Measurements from ENCODE around the gene ASPSCR1. TPM values are rescaled to one million over a fixed set of nuclear protein-coding genes. Genes with fewer than 3 reads are reported as not detected.

Gene ASPSCR1
- 25.5 TPM for total RNA-seq
- long read RNA-seq, full-length matches to known transcripts, result 32 of 48 reads
- long read RNA-seq, partial matches to known transcripts, result 4 of 48 reads
- long read RNA-seq, other reads (novel, unspliced or antisense), result 12 of 48 reads

- DNase-seq (ENCODE audit: missing footprints) (peak; percentile 97), ATAC-seq (peak; percentile 97)
- intact Hi-C loops (cut with DNase I), result loop anchor here (5.0 kb wide), 1 partner anchor 35 kb away; no protein-coding TSS in a partner anchor
These were observed at the start of gene ASPSCR1 for GRCh38 chr17:81977211-81977808. Gene ASPSCR1, plus strand, starts transcription at chr17:81977629. Its CDS starts 18 bp downstream, at chr17:81977647.

- DNase-seq (ENCODE audit: missing footprints) (peak; percentile 97), ATAC-seq (peak; percentile 63)
- intact Hi-C loops (cut with DNase I), result no loop called here
These were observed 49.5 kb upstream of the ASPSCR1 start, which contains the start of gene MAFG for GRCh38 chr17:81927653-81928543. Gene MAFG, minus strand, starts transcription at chr17:81927735. Its CDS starts 4,550 bp downstream, at chr17:81923185.

GRCh38 chr17:81928544-81929252 is 48.7 kb upstream of the ASPSCR1 start:
- DNase-seq (ENCODE audit: missing footprints) (peak; percentile 63), ATAC-seq (no peak)
- intact Hi-C loops (cut with DNase I), result no loop called here

- peak; percentile 49 for DNase-seq (ENCODE audit: missing footprints)
- ATAC-seq, result no peak
- intact Hi-C loops (cut with DNase I), result no loop called here
These were observed 47.9 kb upstream of the ASPSCR1 start for GRCh38 chr17:81929253-81930141.

GRCh38 chr17:81930142-81931125 is 47.0 kb upstream of the ASPSCR1 start:
- intact Hi-C loops (cut with DNase I), result no loop called here
- DNase-seq (ENCODE audit: missing footprints), result peak; percentile 57
- no peak for ATAC-seq

- ATAC-seq (no peak), DNase-seq (ENCODE audit: missing footprints) (no peak)
- intact Hi-C loops (cut with DNase I), result no loop called here
These were observed 46.3 kb upstream of the ASPSCR1 start for GRCh38 chr17:81931189-81931556.

- DNase-seq (ENCODE audit: missing footprints) (peak; percentile 43), ATAC-seq (no peak)
- intact Hi-C loops (cut with DNase I), result no loop called here
These were observed 45.7 kb upstream of the ASPSCR1 start for GRCh38 chr17:81931557-81932332.

- intact Hi-C loops (cut with DNase I), result no loop called here
- peak; percentile 47 for DNase-seq (ENCODE audit: missing footprints)
- ATAC-seq, result no peak
These were observed 45.0 kb upstream of the ASPSCR1 start for GRCh38 chr17:81932333-81932983.

- peak; percentile 21 for DNase-seq (ENCODE audit: missing footprints)
- intact Hi-C loops (cut with DNase I), result no loop called here
- ATAC-seq, result no peak
These were observed 44.2 kb upstream of the ASPSCR1 start for GRCh38 chr17:81933178-81933699.

GRCh38 chr17:81934098-81934757 is 43.2 kb upstream of the ASPSCR1 start:
- peak; percentile 53 for DNase-seq (ENCODE audit: missing footprints)
- ATAC-seq, result no peak
- intact Hi-C loops (cut with DNase I), result no loop called here

- no peak for ATAC-seq
- intact Hi-C loops (cut with DNase I), result no loop called here
- peak; percentile 67 for DNase-seq (ENCODE audit: missing footprints)
These were observed 42.4 kb upstream of the ASPSCR1 start for GRCh38 chr17:81934850-81935708.

- ATAC-seq, result no peak
- intact Hi-C loops (cut with DNase I), result no loop called here
- peak; percentile 31 for DNase-seq (ENCODE audit: missing footprints)
These were observed 41.7 kb upstream of the ASPSCR1 start for GRCh38 chr17:81935709-81936084.

- intact Hi-C loops (cut with DNase I), result no loop called here
- ATAC-seq (no peak), DNase-seq (ENCODE audit: missing footprints) (peak; percentile 28)
These were observed 38.2 kb upstream of the ASPSCR1 start for GRCh38 chr17:81939218-81939617.

- DNase-seq (ENCODE audit: missing footprints) (peak; percentile 83), ATAC-seq (peak; percentile 57)
- intact Hi-C loops (cut with DNase I), result loop anchor here (5.0 kb wide), 1 partner anchor 118 kb away; no protein-coding TSS in a partner anchor
These were observed 37.5 kb upstream of the ASPSCR1 start for GRCh38 chr17:81939881-81940385.

All from Right ventricle myocardium inferior (tissue), 1 donor.